HepG2 (cell line): ENCODE results near the gene SREBF1. TPM values are rescaled to one million over a fixed set of nuclear protein-coding genes. Genes with fewer than 3 reads are reported as not detected.
A peak's percentile ranks its signal among the peaks of the same experiment; 100 is the strongest.

Source experiments
- ATF7-NPFF ChIP-seq: sonication (generic); formaldehyde crosslinking; IDR thresholded peaks from 2 replicates; pipeline ENCODE4 v1.8.1; 2023; ENCODE audit warnings: mild to moderate bottlenecking, low read depth, missing genetic modification reagents, moderate library complexity
- BHLHE40 ChIP-seq: IDR thresholded peaks from 2 replicates; pipeline ENCODE4 v1.6.1; 2011; ENCODE audit warnings: low read length, improper control_type of control experiment
- BRCA1 ChIP-seq: sonication (generic); formaldehyde crosslinking; IDR thresholded peaks from 2 replicates; pipeline ENCODE4 v1.4.0; 2020; ENCODE audit warnings: missing genetic modification reagents
- DMAP1 ChIP-seq: IDR thresholded peaks from 2 replicates; pipeline ENCODE4 v1.6.1; 2016
- EP300 ChIP-seq, 3 experiments: sonication (generic) in 1 of 3; formaldehyde crosslinking in 1 of 3; IDR thresholded peaks; 2 replicates each; pipeline versions ENCODE4 v1.5.1 to v1.6.1; 2011 to 2020; ENCODE audit warnings: low read depth in 2 of 3, low read length in 2 of 3, borderline replicate concordance in 1 of 3, improper control_type of control experiment in 1 of 3, mild to moderate bottlenecking in 1 of 3, missing genetic modification reagents in 1 of 3, moderate library complexity in 1 of 3
- KLF11 ChIP-seq: IDR thresholded peaks from 2 replicates; pipeline ENCODE4 v1.6.1; 2016; ENCODE audit warnings: missing compliant biosample characterization
- LRRFIP1 ChIP-seq: sonication (generic); formaldehyde crosslinking; conservative IDR thresholded peaks from 2 replicates; pipeline ENCODE4 v1.4.0; 2020; ENCODE audit warnings: missing genetic modification reagents
- MAFF ChIP-seq: IDR thresholded peaks from 2 replicates; pipeline ENCODE4 v1.6.1; 2011; ENCODE audit warnings: low read depth, low read length, improper control_type of control experiment
- MEF2D ChIP-seq: sonication (generic); formaldehyde crosslinking; IDR thresholded peaks from 2 replicates; pipeline ENCODE4 v1.5.1; 2020; ENCODE audit warnings: mild to moderate bottlenecking, missing genetic modification reagents
- NR3C1 ChIP-seq: sonication (generic); formaldehyde crosslinking; IDR thresholded peaks from 2 replicates; pipeline ENCODE4 v1.4.0; 2020; ENCODE audit warnings: missing genetic modification reagents
- POLR2AphosphoS5 ChIP-seq: IDR thresholded peaks from 2 replicates; pipeline ENCODE4 v1.6.1; 2012; ENCODE audit warnings: low read depth, low read length
- POLR2G ChIP-seq: fragments of 200-400 bp; formaldehyde crosslinking; IDR thresholded peaks from 2 replicates; pipeline ENCODE4 v1.6.1; 2018; ENCODE audit warnings: mild to moderate bottlenecking, low read depth, low read length, moderate library complexity
- ZBTB8A ChIP-seq: sonication (generic); formaldehyde crosslinking; IDR thresholded peaks from 2 replicates; pipeline ENCODE4 v1.4.0; 2020; ENCODE audit warnings: mild to moderate bottlenecking, low read depth, missing genetic modification reagents, borderline replicate concordance
- ZEB1 ChIP-seq: IDR thresholded peaks from 2 replicates; pipeline ENCODE4 v1.6.1; 2012; ENCODE audit warnings: mild to moderate bottlenecking, low read depth, inconsistent platforms; ENCODE audit not compliant: insufficient replicate concordance
- ZMYM2 ChIP-seq: sonication (generic); formaldehyde crosslinking; IDR thresholded peaks from 2 replicates; pipeline ENCODE4 v1.8.0; 2022; ENCODE audit warnings: mild to moderate bottlenecking, missing genetic modification reagents
- ZNF263 ChIP-seq: sonication (generic); formaldehyde crosslinking; IDR thresholded peaks from 2 replicates; pipeline ENCODE4 v1.4.0; 2020; ENCODE audit warnings: missing genetic modification reagents
- ZNF280B ChIP-seq: sonication (generic); formaldehyde crosslinking; IDR thresholded peaks from 2 replicates; pipeline ENCODE4 v1.5.0; 2020; ENCODE audit warnings: missing genetic modification reagents, mild to moderate bottlenecking, borderline replicate concordance
- ZNF552 ChIP-seq: sonication (generic); formaldehyde crosslinking; IDR thresholded peaks from 2 replicates; pipeline ENCODE4 v1.9.0; 2022; ENCODE audit warnings: missing genetic modification reagents, mild to moderate bottlenecking, borderline replicate concordance
- ZNF678 ChIP-seq: sonication (generic); formaldehyde crosslinking; IDR thresholded peaks from 2 replicates; pipeline ENCODE4 v1.4.0; 2020; ENCODE audit warnings: mild to moderate bottlenecking, missing genetic modification reagents
- ZNF7 ChIP-seq: IDR thresholded peaks from 2 replicates; pipeline ENCODE4 v1.6.1; 2016; ENCODE audit warnings: missing biosample characterization, missing genetic modification reagents
- ZNF703 ChIP-seq: sonication (generic); formaldehyde crosslinking; IDR thresholded peaks from 2 replicates; pipeline ENCODE4 v1.5.1; 2020; ENCODE audit warnings: missing genetic modification reagents, mild to moderate bottlenecking, moderate library complexity, borderline replicate concordance
- ZNF770 ChIP-seq: sonication (generic); formaldehyde crosslinking; IDR thresholded peaks from 2 replicates; pipeline ENCODE4 v1.5.0; 2020; ENCODE audit warnings: mild to moderate bottlenecking, missing genetic modification reagents
- ZNF775 ChIP-seq: sonication (generic); formaldehyde crosslinking; IDR thresholded peaks from 2 replicates; pipeline ENCODE4 v1.4.0; 2020; ENCODE audit warnings: missing genetic modification reagents, mild to moderate bottlenecking, moderate library complexity, borderline replicate concordance
- polyA plus RNA-seq, 8 experiments: library from polyadenylated mRNA; depleted of rRNA in 3 of 8; stranded (reverse) in 7 of 8; unstranded in 1 of 8; fragments of >200 nt; fragmentation: Illumina TruSeq in 4 of 8; extraction: Trizol in 4 of 8; gene quantifications; 2 replicates each; pipeline versions ENCODE4 v1.2.1 to v1.2.3, GENCODE V29; 2011 to 2016; ENCODE audit warnings: low read depth in 4 of 8, missing spikeins in 1 of 8, mixed read lengths in 1 of 8; ENCODE audit not compliant: insufficient read depth in 1 of 8
- total RNA-seq, 5 experiments: library from RNA; depleted of rRNA; stranded (reverse); fragments of >200 nt; fragmentation: Illumina TruSeq; extraction: Trizol; gene quantifications; 2 replicates each; pipeline ENCODE4 v1.2.3, GENCODE V29; 2016; ENCODE audit warnings: low read depth in 1 of 5

The SREBF1 gene
- total and polyA plus RNA-seq, 2 of the 13 experiments (the other 11 are each of a cell fraction or from before 2014, with no cell fraction given): 34.3 to 38.0 TPM

- TF ChIP-seq MAFF (no peak), ZNF775 (CRISPR knock-in tag) (no peak), POLR2G (peak; percentile 21; the same call in 1 of the 2 replicates), ATF7-NPFF (CRISPR knock-in tag) (0 out of 2 replicates have a peak, but pooled peaks have one; percentile 6), MEF2D (no peak), DMAP1 (peak; percentile 66), ZNF7 (CRISPR knock-in tag) (no peak), ZNF678 (CRISPR knock-in tag) (no peak), ZNF770 (CRISPR knock-in tag) (no peak), NR3C1 (no peak), EP300 (IDR thresholded peaks at IDR 0.05; ENCODE audit: low read depth in 2 of 2, low read length in 2 of 2) (peak in 1 of 2 experiments; percentile 79; a peak in 1 of 4 replicates), EP300 (CRISPR knock-in tag; IDR thresholded peaks at IDR 0.05; ENCODE audit: borderline replicate concordance) (peak; percentile 42; the same call in 1 of the 2 replicates), BHLHE40 (no peak), ZMYM2 (no peak), KLF11 (no peak), POLR2AphosphoS5 (0 out of 2 replicates have a peak, but pooled peaks have one; percentile 31), ZNF552 (CRISPR knock-in tag) (no peak), ZEB1 (no peak), BRCA1 (CRISPR knock-in tag) (no peak), ZNF263 (CRISPR knock-in tag) (no peak), ZNF703 (CRISPR knock-in tag) (no peak), LRRFIP1 (no peak), ZNF280B (no peak), ZBTB8A (CRISPR knock-in tag) (no peak)
Measured at GRCh38 chr17:17823433-17824118, 13.2 kb downstream of the SREBF1 start (continued).
